DMS53 treated with DMSO at 0.1 percent for 48 hours (cell line): ENCODE data around the gene DYSF.

Experiments used
- DNase-seq: peaks from one replicate; lab custom pipeline; 2025; ENCODE audit not compliant: unreplicated experiment; lab: John Stamatoyannopoulos, UW

The DYSF gene

DNA sequence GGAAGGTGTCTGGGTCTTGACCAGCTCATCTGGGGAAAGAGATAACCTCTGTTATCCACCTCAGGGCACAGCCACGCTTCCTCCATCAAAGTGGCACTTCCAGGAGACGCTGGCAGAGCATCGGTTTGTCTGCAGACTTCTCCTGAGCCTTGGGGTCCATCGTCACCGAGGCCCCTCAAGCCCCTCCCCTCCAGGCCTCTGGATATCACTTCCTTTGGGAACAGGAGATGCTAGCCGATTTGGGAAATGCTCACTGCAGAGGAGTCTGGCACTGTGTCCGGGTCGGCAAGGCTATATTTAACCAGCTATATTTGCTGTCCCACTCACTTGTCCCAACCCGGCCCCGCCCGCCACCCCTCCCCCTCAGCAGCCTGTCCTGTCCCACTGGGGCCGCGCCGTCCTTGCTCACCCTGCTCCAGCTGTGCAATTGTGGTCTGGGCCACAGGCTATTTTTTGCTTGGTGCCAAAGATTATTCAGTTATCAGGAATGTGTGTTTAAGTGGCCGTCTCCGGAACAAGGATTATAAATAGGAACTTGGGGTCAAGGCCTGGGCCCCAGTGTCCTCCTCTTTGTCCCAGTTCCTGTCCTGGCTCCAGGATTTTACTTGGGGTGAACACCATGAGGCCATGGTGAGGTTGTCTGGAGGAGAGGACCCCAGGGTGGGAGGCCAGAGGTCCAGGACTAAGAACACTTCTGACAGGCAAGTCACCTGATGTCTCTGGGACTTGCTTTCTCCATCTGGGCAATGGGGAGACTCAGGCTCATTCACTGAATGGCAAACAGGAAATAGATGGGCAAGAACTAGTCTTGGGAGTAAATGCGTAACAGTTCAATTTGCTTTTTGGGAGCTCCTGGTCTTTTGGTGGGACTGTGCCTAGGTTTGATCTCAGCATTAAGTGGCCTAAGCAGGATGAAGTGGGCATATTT is 263.6 kb downstream of the DYSF start:
- no peak for DNase-seq

DNA sequence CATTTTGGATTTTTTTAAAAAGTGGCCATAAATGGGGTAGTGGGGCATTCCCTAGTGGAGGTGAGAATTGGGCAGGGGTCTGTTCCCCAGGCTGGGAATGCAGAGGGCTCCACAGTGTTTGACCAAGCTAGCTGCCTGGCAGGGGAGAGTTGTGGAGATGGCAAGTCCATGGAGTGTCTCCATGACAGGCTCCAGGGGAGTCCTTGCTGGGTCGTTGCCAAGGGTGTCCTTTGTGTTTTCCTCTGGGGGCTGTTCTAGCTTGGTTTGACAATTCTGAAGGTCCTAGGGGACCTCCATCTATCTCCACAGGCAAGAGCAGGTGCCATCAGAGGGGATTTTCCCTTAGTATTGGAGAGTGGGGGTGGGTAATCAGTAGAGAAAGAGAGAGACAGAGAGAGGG is 265.3 kb downstream of the DYSF start:
- DNase-seq: no peak

DNA sequence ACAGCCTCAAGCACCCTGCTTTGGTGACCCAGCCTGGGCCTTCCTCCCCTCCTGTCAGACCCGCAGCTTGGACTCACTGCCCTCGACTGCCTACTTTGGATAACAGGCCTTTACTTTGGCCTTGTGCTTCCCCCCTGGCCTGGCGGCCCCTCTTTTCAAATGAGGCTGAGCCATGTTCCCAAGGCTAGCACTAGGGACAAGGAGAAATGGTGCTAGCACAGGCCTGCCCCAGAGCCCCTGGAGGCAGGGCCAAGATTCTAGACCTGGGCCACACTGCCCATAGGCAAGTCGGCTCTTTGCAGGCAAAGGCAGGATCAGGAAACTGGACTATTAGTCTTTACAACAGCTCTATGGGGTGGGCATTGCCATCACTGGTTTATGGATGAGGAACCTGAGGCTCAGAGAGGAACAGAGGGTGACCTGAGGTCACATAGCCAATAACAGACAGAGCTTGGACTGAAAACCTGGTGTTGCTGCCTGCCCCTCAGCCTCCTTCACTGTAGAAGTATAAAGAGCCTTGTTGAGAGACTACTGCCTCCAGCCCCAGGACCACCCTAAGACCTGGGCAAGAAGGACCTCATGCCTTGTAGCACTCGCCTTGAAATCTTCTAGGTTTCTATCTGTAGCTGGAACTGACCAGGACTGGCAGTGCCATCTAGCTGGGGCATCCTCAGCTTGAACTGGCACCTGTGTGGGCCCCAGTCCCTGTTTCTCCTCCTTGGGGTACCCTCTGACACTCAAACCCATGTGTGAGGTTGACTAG is 266.3 kb downstream of the DYSF start:
- DNase-seq: no peak

DNA sequence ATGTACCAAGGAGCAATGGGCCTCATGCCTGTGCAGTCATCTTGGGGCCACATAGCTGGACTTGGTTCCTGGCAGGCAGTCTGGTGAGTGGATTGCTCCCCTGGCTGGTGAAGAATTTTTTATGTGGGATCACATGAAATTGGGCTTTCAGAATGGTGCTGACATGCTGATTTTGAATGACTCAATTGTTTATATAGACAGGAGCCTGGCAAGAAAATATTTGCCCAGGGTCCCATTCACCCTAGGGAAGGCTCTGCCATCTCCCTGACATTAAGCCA is 266.9 kb downstream of the DYSF start:
- no peak for DNase-seq

DNA sequence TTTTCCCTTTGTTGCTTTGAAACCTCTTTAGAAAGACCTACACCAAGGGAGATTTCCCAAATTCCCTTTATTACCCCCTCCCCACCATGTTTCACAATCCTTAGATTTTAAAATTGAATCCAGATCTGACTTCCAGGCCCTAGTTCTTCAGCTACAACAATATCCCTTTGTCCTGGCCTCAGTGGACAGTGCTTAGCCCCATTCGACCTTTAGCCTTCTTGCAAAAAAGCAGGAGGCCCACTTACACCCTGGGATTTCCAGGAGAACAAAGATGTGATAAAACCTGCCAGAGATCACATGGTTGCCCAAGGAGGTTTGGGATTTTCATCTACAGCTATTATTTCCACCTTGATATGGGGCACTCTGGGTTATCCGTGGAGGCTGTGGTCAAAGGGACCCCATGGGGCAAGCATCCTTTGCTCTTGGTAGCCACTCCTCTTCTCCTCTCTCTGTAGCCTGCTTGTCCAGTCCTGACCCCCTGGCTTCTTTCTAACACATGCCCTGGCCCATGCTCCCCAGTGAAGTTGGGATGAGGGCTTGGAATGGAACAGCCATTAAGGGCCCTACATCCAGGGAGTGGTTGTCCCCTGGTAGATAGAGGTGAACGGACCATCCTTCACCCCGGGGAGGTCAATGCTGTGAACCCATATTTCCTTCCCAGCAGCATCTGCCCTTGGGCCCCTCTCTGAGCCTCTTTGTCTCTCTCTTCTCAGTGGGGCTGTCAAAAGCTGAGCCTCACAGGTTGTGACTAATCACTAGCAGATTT is 267.4 kb downstream of the DYSF start:
- no peak for DNase-seq

DNA sequence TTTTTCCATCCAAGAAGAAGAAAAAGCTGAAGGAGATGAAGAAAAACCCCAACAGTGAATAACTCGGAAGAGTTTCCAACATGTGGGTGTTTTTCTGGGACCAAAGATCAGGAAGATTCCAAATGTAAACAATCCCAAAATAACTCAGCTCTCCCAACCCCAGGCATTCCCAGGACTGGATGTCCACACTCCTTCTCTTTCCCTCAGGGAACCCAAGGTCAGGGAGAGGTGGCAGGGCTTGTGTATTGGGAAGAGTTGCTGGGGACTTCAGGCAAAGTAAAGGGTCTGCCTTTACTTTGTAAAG is 268.0 kb downstream of the DYSF start:
- DNase-seq: no peak

DNA sequence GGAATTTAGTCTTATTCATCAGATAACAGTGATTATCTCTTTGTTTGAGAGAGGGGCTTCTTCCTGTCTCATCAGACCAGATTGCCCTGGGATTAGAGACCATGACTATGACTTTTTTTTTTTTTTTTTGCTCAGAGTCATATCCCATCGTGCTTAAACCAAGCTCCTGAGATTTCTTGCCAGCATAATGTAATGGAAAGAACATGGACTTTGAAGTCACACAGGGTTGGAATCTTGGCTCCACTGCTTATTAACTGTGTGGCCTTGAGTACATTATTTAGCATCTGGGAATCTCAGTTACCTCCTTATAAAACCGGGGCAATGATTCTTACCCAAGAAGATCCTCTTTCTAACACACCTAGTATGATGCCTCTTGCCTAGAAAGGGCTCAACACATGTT is 268.3 kb downstream of the DYSF start:
- no peak for DNase-seq

DNA sequence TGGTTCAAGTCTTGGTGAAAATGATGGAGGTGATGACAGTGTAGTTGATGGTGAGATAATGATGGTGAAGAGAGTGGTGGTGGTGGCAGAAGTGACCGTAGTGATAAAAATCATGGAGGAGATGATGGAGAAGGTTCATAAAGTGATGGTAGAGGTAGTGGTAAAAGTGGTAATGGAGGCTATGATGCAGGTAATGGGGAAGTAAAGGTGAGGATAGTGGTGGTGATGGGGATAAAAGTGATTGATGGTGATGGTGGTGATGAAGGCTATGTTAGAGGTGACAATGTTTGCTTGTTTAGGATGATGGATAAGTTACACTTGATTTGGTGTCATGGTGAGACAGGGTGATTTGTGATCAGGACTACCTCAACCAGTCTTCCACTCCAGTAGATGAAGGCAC is 268.9 kb downstream of the DYSF start:
- DNase-seq: no peak

DNA sequence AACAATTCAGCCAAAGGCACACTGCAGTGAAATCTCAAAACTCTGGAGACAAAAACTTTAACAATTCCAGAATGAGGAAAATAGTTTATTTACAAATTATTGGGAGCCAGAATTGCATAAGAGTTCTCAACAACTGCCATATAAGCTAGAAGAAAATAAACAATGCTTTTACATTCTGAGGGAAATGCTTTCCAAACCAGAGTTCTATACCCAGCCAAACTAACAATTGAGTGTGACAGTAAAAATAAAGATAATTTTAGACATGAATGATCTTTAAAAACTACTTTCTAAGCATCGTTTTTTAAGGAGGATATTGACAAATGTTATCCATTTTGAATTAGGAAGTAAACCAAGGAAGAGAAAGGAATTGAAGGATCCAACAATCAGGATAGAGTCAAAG is 271.4 kb downstream of the DYSF start:
- DNase-seq: no peak

DNA sequence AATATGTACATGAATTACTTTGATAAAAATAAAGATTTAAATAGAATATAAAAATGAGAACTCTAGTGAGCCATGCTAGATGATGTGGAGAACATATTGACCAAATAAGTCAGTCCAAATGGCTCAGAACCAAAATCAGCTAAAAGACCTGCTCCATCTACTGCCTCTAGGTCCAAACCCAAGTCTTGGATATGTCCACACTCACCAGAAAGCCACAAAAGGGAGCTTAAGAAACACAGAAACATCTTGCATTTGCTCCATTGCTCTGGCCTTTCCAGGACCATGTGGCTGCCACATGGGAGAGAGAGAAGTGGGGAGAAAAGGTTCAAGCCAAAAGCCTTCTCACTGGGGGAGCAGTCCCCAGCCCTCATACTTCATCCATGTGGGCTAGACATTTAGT is 272.5 kb downstream of the DYSF start:
- no peak for DNase-seq

DNA sequence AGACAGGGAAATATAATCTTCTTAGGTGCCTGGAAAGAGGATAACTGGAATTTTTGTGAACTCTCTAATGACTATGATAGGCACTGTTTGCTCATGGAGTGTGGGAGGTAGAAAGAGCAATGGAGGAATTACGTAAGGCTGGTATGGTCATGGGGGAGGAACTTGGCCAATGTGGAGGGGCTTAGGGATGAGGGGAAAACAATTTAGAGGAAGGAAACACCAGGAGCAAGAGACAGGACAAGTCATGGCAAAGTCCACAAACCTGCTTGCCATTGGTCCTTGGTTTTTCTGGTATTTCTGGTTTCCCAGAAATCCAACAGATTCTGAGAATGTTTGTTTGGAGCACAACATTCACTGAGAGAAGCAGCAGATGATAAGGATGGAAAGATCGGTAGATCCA is 274.2 kb downstream of the DYSF start:
- DNase-seq: no peak

DNA sequence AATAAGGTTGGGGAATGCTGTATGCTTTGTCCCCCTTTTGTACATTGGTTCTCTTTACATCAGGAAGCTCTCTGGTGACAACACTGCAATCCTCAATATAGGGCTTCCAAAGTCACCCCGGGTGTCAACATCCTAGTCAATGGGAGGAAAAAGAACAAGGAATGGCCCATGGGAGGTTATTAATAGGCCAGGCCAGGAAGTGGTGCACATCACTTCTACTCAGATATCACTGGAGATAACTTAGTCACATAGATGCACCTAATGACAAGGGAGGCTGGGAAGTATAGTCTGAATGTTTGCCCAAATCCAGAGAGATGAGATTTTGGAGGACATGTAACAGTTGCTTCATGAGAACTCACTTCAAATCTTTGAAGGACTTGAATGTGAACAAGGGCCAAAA is 274.7 kb downstream of the DYSF start:
- DNase-seq: no peak

DNA sequence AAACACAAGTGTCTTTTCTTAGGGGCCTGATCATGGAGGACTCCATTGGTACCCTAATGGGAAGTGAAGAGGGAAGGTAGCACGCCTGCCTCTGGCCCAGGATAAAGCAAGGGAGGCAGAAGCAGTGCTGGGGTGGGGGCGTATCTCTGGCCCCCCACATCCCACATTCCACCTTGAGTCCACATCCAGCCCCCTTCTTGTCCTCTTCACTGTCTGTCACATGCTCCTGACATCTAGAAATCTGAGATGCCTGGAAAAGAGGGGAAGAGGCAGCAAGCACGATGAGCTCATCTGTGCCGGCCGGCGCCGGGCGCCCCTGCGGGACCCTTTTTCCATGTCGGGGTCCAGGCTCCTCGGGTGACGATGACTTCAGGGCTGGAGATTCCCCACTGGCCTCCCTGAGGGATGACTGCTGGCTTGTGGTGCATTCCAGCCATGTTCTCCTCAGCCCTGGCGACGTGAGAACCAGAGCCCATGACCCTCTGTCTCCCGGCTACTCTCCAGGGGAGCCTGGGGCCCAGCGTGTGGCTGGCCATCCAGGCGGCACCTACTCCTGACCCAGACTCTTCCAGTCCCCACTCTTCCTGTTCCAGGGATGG is 277.5 kb downstream of the DYSF start:
- DNase-seq: no peak

DNA sequence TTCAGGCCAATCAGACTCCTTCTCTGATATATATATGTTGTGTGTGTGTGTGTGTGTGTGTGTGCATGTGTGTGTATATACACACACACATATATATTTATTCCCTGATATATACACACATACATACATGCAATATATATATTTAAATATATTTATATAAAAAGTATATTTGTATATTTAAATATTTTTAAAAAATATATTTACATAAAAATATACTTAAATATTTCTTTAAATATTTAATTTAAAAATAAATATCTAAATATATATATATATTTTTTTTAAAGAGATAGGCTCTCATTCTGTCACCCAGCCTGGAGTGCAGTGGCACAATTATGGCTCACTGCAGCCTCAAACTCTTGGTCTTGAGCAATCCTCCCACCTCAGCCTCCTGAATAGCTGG is 281.3 kb downstream of the DYSF start:
- DNase-seq: no peak

DNA sequence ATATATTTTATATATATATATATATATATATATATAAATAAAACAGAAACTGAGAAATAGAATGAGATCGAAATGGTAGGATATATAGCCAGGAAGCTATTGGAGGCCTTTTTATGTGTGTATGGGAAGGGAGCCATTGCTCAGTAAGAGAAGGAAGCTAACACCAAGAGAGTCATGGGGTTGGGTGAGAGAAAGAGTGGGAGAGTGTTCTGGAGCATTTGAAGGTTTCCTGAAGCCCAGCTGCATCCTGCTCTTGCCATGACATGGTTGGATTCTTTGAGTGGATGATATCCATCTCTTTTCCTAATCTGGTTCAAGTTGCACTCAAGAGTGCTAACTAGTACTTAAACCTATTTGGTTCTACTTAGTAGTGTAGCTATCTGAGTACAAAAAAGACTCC is 282.3 kb downstream of the DYSF start:
- DNase-seq: peak; percentile 76
